ENCODE data around the gene HADHB.
"Not testable (repeated sequence)": the region's sequence is repeated elsewhere in the genome, so short reads cannot be mapped to it uniquely, and the experiment has no call there.

HADHB gene

GRCh38 chr2:26302846-26303245 is 58.1 kb downstream of the HADHB start:
- no peak for DNase-seq (ENCODE audit: low read depth in 1 of 2, low spot score in 1 of 2)
- TF ChIP-seq REST (IDR thresholded peaks at IDR 0.05; ENCODE audit: insufficient replicate concordance, low read depth), result no peak
- no peak for TF ChIP-seq CTCF (IDR thresholded peaks at IDR 0.05; ENCODE audit: insufficient read depth, low read length)
- no peak for TF ChIP-seq SPI1 (IDR thresholded peaks at IDR 0.05; ENCODE audit: borderline replicate concordance, low read depth)
- no peak for TF ChIP-seq GABPA (IDR thresholded peaks at IDR 0.05; ENCODE audit: low read depth)
- no peak for TF ChIP-seq POLR2AphosphoS5 (IDR thresholded peaks at IDR 0.05; ENCODE audit: low read depth)
- Histone ChIP-seq H3K27me3 (ENCODE audit: insufficient read depth, poor library complexity, severe bottlenecking) (no peaks in the 10 kb centered on the region), H3K27ac (replicated peaks) (no peak overlapping the region), H3K4me3 (replicated peaks; ENCODE audit: insufficient read depth, low read length) (no peak overlapping the region)

GRCh38 chr2:26305094-26305493 is 60.4 kb downstream of the HADHB start:
- DNase-seq (ENCODE audit: low read depth in 1 of 2, low spot score in 1 of 2); H3K27me3 ChIP-seq (ENCODE audit: insufficient read depth, poor library complexity, severe bottlenecking); H3K4me3 ChIP-seq (replicated peaks; ENCODE audit: insufficient read depth, low read length); H3K27ac ChIP-seq (replicated peaks): not testable (repeated sequence)

- no peak for DNase-seq (ENCODE audit: low read depth in 1 of 2, low spot score in 1 of 2)
- no peak overlapping the region for H3K27ac ChIP-seq (replicated peaks)
- TF ChIP-seq POLR2AphosphoS5 (IDR thresholded peaks at IDR 0.05; ENCODE audit: low read depth) (no peak), CTCF (IDR thresholded peaks at IDR 0.05; ENCODE audit: insufficient read depth, low read length) (no peak), REST (IDR thresholded peaks at IDR 0.05; ENCODE audit: insufficient replicate concordance, low read depth) (no peak), GABPA (IDR thresholded peaks at IDR 0.05; ENCODE audit: low read depth) (no peak), SPI1 (IDR thresholded peaks at IDR 0.05; ENCODE audit: borderline replicate concordance, low read depth) (no peak)
- H3K27me3 ChIP-seq (ENCODE audit: insufficient read depth, poor library complexity, severe bottlenecking), result no peaks in the 10 kb centered on the region
- H3K4me3 ChIP-seq (replicated peaks; ENCODE audit: insufficient read depth, low read length), result no peak overlapping the region
Measured at GRCh38 chr2:26305540-26305939, 60.8 kb downstream of the HADHB start.

- no peak overlapping the region for H3K27ac ChIP-seq (replicated peaks)
- DNase-seq (ENCODE audit: low read depth in 1 of 2, low spot score in 1 of 2), result no peak
- H3K4me3 ChIP-seq (replicated peaks; ENCODE audit: insufficient read depth, low read length), result no peak overlapping the region
- no peak for TF ChIP-seq GABPA (IDR thresholded peaks at IDR 0.05; ENCODE audit: low read depth)
- no peak for TF ChIP-seq CTCF (IDR thresholded peaks at IDR 0.05; ENCODE audit: insufficient read depth, low read length)
- TF ChIP-seq REST (IDR thresholded peaks at IDR 0.05; ENCODE audit: insufficient replicate concordance, low read depth), result no peak
- no peak for TF ChIP-seq POLR2AphosphoS5 (IDR thresholded peaks at IDR 0.05; ENCODE audit: low read depth)
- TF ChIP-seq SPI1 (IDR thresholded peaks at IDR 0.05; ENCODE audit: borderline replicate concordance, low read depth), result no peak
- H3K27me3 ChIP-seq (ENCODE audit: insufficient read depth, poor library complexity, severe bottlenecking), result no peaks in the 10 kb centered on the region
Measured at GRCh38 chr2:26309921-26310320, 65.2 kb downstream of the HADHB start.
